ENCODE measurements around the gene MED27. TPM values are rescaled to one million over a fixed set of nuclear protein-coding genes. Genes with fewer than 3 reads are reported as not detected.

The MED27 gene
- total RNA-seq, 1 donor from 2014 or later = 28.2 TPM

DNA sequence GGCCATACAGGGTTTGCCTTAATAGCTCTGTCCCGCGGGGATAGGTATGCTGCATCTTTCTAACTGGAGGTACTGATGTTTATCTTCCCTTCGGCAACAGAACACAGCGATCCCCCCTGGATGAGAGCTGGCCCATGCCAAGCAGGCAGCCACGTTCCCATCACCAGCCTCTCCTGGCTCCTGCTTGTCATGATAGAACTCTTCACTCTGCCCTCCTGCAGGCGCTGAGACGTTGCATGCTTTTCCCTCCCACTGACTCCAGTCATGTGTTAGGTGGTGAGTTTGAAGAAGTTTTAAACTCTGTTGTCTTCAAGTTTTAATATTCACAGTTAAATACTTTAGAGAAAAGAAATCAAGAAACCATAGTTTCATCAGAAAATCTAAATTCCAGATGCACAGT is 60.0 kb downstream of the MED27 start:
- Mint-ChIP-seq H3K9me3 (ENCODE audit: low read depth) (no peaks in the 10 kb centered on the region), H3K4me3 (ENCODE audit: unreplicated experiment) (no peak overlapping the region), H3K27me3 (ENCODE audit: low read depth) (no peaks in the 10 kb centered on the region), H3K4me1 (ENCODE audit: low read depth) (peaks cover 36% of the 10 kb centered on the region), H3K27ac (ENCODE audit: unreplicated experiment) (no peak overlapping the region), H3K36me3 (ENCODE audit: low read depth) (no peaks in the 10 kb centered on the region)
- TF ChIP-seq CTCF (IDR thresholded peaks at IDR 0.05) = no peak
- no peak for DNase-seq (ENCODE audit: low spot score)

- no peaks in the 10 kb centered on the region for H3K9me3 Mint-ChIP-seq (ENCODE audit: low read depth)
- H3K36me3 Mint-ChIP-seq (ENCODE audit: low read depth) = no peaks in the 10 kb centered on the region
- H3K4me3 Mint-ChIP-seq (ENCODE audit: unreplicated experiment) = no peak overlapping the region
- peaks cover 41% of the 10 kb centered on the region for H3K4me1 Mint-ChIP-seq (ENCODE audit: low read depth)
- no peaks in the 10 kb centered on the region for H3K27me3 Mint-ChIP-seq (ENCODE audit: low read depth)
- peak; percentile 17 for TF ChIP-seq CTCF (IDR thresholded peaks at IDR 0.05)
- H3K27ac Mint-ChIP-seq (ENCODE audit: unreplicated experiment) = no peak overlapping the region
- DNase-seq (ENCODE audit: low spot score) = no peak
These were observed 60.7 kb downstream of the MED27 start for GRCh38 chr9:132018957-132019405.

- H3K27ac Mint-ChIP-seq (ENCODE audit: unreplicated experiment) = no peak overlapping the region
- no peak for TF ChIP-seq CTCF (IDR thresholded peaks at IDR 0.05)
- no peaks in the 10 kb centered on the region for H3K9me3 Mint-ChIP-seq (ENCODE audit: low read depth)
- no peak overlapping the region for H3K4me3 Mint-ChIP-seq (ENCODE audit: unreplicated experiment)
- no peak for DNase-seq (ENCODE audit: low spot score)
- H3K36me3 Mint-ChIP-seq (ENCODE audit: low read depth) = peaks cover 5% of the 10 kb centered on the region
- H3K4me1 Mint-ChIP-seq (ENCODE audit: low read depth) = peaks cover 37% of the 10 kb centered on the region
- no peaks in the 10 kb centered on the region for H3K27me3 Mint-ChIP-seq (ENCODE audit: low read depth)
These were observed 63.2 kb downstream of the MED27 start for GRCh38 chr9:132016456-132016855.

DNA sequence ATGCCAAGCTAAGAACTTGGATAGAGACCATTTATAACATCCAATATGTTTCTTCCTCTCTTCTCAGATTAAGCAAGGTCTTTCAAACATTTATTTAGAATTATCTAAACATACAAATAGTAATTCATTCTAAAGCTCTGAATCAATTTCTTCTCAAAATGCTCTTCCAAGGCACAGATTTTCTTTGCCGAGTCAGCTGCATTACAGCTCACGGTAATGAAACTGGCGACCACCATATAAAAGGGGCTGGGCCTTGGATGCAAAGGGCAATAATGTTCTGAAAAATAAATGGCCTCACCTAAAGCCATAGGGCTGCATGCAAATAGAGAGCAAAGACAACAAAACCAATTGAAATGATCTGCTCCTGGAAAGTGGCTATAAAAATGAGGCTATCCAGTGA is 63.8 kb downstream of the MED27 start:
- Mint-ChIP-seq H3K4me1 (ENCODE audit: low read depth) (peaks cover 32% of the 10 kb centered on the region), H3K4me3 (ENCODE audit: unreplicated experiment) (no peak overlapping the region), H3K9me3 (ENCODE audit: low read depth) (no peaks in the 10 kb centered on the region), H3K27me3 (ENCODE audit: low read depth) (no peaks in the 10 kb centered on the region), H3K36me3 (ENCODE audit: low read depth) (peaks cover 5% of the 10 kb centered on the region), H3K27ac (ENCODE audit: unreplicated experiment) (no peak overlapping the region)
- DNase-seq (ENCODE audit: low spot score) = no peak
- no peak for TF ChIP-seq CTCF (IDR thresholded peaks at IDR 0.05)

DNA sequence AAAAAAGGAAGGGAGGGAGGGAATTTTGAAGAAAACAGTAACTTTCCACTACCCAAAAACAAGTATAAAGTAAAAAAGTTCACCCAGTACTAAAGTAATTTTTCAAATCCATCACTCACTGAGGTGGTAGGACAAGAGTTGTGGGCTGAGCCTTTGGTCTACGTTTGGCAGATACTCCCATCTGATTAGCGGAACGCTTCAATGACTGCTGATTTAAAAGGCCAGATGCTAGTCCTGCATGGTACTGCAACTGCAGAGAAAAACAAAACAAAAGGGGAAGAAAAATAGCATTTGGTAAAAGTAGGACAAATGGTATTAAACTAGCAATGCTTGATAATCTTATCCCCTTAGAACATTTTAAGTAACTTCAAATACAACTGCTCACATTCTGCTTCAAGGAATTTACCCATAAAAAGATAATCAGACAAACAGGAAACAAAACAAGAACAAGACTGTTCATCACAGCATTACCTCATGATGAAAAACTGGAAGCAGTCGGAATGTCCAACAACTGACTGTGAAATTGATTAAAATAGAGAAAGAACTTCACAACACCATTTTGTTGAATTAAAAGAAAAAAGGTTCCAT is 65.4 kb downstream of the MED27 start:
- Mint-ChIP-seq H3K4me1 (ENCODE audit: low read depth) (peaks cover 17% of the 10 kb centered on the region), H3K36me3 (ENCODE audit: low read depth) (peaks cover 5% of the 10 kb centered on the region), H3K9me3 (ENCODE audit: low read depth) (no peaks in the 10 kb centered on the region), H3K4me3 (ENCODE audit: unreplicated experiment) (no peak overlapping the region), H3K27me3 (ENCODE audit: low read depth) (no peaks in the 10 kb centered on the region), H3K27ac (ENCODE audit: unreplicated experiment) (no peak overlapping the region)
- TF ChIP-seq CTCF (IDR thresholded peaks at IDR 0.05) = no peak
- no peak for DNase-seq (ENCODE audit: low spot score)

All from chondrocyte (in vitro differentiated cells).